Kidney (tissue), 14 donors: ENCODE results near the gene SEPTIN12. TPM values are rescaled to one million over a fixed set of nuclear protein-coding genes. Genes with fewer than 3 reads are reported as not detected.

ENCODE experiments used
- DNase-seq, 5 donors: peaks; one replicate each; pipeline ENCODE4 v3.0.0-alpha.2; 2013 to 2020
- FAIRE-seq: peaks from 2 replicates; lab custom pipeline; 2012; peaks lifted over from hg19 to GRCh38; lab: Jason Lieb, UNC
- H3K27ac ChIP-seq, 2 donors: one replicate each; pipeline ENCODE4 v1.7.0; 2013; ENCODE audit warnings: low read depth in 2 of 2, low read length in 2 of 2, inconsistent platforms in 1 of 2
- H3K27me3 ChIP-seq: one replicate; pipeline ENCODE4 v1.7.1; 2013; ENCODE audit warnings: low read length, inconsistent platforms; ENCODE audit not compliant: control insufficient read depth, insufficient read depth
- H3K36me3 ChIP-seq, 3 donors: one replicate each; pipeline versions ENCODE4 v1.7.0 to v1.7.1; 2013; ENCODE audit warnings: low read length in 3 of 3, control low read depth in 1 of 3, inconsistent platforms in 1 of 3; ENCODE audit not compliant: insufficient read depth in 3 of 3, control insufficient read depth in 2 of 3
- H3K4me1 ChIP-seq, 3 donors: one replicate each; pipeline versions ENCODE4 v1.7.0 to v1.7.1; 2013; ENCODE audit warnings: low read length in 3 of 3, inconsistent platforms in 1 of 3, low read depth in 1 of 3; ENCODE audit not compliant: control insufficient read depth in 2 of 3, insufficient read depth in 2 of 3
- H3K4me3 ChIP-seq, 3 donors: one replicate each; pipeline versions ENCODE4 v1.7.0 to v1.8.1; 2013; ENCODE audit warnings: low read length in 3 of 3, control low read depth in 1 of 3, inconsistent platforms in 1 of 3
- H3K9ac ChIP-seq, 3 donors: one replicate each; pipeline versions ENCODE4 v1.7.0 to v1.7.1; 2013; ENCODE audit warnings: low read length in 3 of 3, control low read depth in 1 of 3, inconsistent platforms in 1 of 3
- H3K9me3 ChIP-seq, 3 donors: one replicate each; pipeline versions ENCODE4 v1.7.0 to v1.7.1; 2013; ENCODE audit warnings: low read length in 3 of 3, control low read depth in 1 of 3, inconsistent platforms in 1 of 3; ENCODE audit not compliant: control insufficient read depth in 2 of 3, insufficient read depth in 1 of 3
- intact Hi-C: fragments of 100-400 bp; cut with DNase I; formaldehyde crosslinking; loops from one replicate; pipeline ENCODE4 v1.11.1; 2022
- polyA plus RNA-seq: library from polyadenylated mRNA; stranded (reverse); fragments of 350-450 nt; fragmentation: Illumina TruSeq; extraction: RNeasy Lipid Tissue Mini Kit (QIAGEN cat#74804); gene quantifications from one replicate; pipeline ENCODE4 v1.2.3, GENCODE V29; 2014; ENCODE audit warnings: low read depth, low replicate concordance; ENCODE audit not compliant: insufficient read depth
- total RNA-seq: library from RNA; stranded (reverse); fragmentation: NEBNext Ultra II Directional; extraction: Animal tissue kit (Norgen Biotek cat#: 25700); gene quantifications from one replicate; pipeline ENCODE4 v1.2.1, GENCODE V29; 2021
- TF ChIP-seq, protein P1 (sequence below): IDR thresholded peaks from 3 replicates; pipeline ENCODE4 v1.5.1; 2012; ENCODE audit warnings: mild to moderate bottlenecking, moderate library complexity, borderline replicate concordance; ENCODE audit not compliant: insufficient read depth; ENCODE audit errors: extremely low read depth
- donor health status: control.
- donor health status: control.
- donor health status: control.
- donor health status: control.
- donor health status: control.
- donor health status: DM: yes; HTN: yes; CAD: no.
- donor health status: Normal renal cell carcinoma (clear cell type).

The SEPTIN12 gene
- total and polyA plus RNA-seq, 2 donors from 2014 or later = not detected

DNA sequence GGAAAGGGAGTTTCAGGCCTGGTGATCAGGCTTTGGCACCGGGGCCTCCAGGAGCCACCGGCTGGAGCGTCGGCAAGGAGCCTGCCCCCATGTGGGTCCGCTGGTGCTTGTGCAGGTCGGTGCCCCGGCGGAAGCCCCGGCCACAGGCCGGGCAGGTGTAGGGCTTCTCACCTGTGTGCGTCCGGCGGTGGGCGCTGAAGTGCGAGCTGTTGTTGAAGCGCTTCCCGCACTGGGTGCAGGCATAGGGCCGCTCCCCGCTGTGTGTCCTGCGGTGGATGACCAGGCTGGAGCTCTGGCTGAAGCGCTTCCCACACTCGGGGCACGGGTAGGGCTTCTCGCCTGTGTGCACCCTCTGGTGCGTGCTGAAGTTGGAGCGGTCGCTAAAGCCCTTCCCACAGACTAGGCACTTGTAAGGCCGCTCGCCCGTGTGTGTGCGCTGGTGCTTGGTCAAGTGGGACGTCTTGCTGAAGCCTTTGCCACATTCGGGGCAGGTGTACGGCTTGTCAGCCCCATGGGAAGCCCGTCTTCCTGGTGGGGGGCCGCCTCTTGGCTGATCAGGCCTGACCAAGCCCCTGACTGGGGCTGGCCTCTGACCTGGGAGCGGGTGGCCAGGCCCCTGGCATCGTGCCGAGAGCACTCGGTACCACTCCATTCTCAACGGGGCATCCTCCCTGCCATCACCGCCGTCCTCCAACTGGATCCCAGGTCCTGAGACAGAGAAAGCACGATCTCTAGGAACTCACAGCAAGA lies 35.6 kb downstream of the SEPTIN12 start:
- TF ChIP-seq, protein P1, sequence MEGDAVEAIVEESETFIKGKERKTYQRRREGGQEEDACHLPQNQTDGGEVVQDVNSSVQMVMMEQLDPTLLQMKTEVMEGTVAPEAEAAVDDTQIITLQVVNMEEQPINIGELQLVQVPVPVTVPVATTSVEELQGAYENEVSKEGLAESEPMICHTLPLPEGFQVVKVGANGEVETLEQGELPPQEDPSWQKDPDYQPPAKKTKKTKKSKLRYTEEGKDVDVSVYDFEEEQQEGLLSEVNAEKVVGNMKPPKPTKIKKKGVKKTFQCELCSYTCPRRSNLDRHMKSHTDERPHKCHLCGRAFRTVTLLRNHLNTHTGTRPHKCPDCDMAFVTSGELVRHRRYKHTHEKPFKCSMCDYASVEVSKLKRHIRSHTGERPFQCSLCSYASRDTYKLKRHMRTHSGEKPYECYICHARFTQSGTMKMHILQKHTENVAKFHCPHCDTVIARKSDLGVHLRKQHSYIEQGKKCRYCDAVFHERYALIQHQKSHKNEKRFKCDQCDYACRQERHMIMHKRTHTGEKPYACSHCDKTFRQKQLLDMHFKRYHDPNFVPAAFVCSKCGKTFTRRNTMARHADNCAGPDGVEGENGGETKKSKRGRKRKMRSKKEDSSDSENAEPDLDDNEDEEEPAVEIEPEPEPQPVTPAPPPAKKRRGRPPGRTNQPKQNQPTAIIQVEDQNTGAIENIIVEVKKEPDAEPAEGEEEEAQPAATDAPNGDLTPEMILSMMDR = no peak
- Histone ChIP-seq H3K4me3 (no peak overlapping the region), H3K4me1 (no peaks in the 10 kb centered on the region), H3K36me3 (peaks cover 7 to 23% (median 21%) of the 10 kb centered on the region in 3 donors), H3K9ac (no peak overlapping the region), H3K27ac (no peak overlapping the region), H3K9me3 (peaks cover 0 to 2% (median 0%) of the 10 kb centered on the region in 3 donors), H3K27me3 (no peaks in the 10 kb centered on the region)
- intact Hi-C loops = no loop called here
- FAIRE-seq = no peak
- DNase-seq = no peak

DNA sequence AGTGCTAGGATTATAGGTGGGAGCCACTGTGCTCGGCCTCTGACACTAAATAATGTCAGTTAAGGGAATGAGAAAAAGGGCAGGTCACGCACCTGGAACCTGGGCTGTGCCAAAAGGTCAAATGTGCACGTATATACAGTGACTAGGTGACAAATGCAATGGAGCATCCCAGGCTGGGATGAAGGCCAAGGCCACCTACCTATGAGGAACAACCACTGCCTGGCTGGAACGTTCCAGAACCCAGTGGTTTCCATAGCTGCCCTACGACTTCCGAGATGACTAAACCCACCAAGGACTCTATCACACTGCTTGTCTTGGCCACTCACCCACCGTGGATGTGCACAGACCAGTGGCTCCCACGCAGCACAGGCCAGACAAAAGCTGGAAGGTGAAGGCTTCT lies 37.2 kb downstream of the SEPTIN12 start:
- FAIRE-seq = no peak

DNA sequence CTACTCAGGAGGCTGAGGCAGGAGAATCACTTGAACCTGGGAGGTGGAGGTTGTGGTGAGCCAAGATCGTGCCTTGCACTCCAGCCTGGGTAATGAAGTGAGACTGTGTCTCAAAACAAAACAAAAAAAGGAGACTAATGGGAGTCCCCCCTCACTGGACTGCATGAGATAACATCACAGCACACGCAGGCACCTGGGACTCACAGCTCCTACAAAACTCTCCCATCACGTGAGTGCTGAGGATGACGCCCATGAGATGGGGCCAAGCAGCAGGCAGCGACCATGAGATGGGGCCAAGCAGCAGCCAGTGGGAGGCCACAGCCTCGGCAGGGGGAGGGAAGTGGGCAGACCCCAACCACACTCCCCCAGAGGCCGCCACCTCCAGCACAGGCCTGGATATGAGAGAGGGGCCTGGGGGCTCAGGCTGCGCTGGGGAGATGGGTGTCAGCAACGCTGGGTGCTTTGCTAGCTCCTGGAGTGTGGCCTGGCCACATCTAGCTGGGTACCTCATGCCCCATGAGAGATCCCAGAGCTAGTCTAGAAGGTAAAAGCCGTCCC lies 38.4 kb downstream of the SEPTIN12 start:
- no peak for FAIRE-seq
- no peak overlapping the region for H3K27ac ChIP-seq
- H3K36me3 ChIP-seq = peaks cover 4 to 20% (median 14%) of the 10 kb centered on the region in 3 donors
- H3K9me3 ChIP-seq = no peaks in the 10 kb centered on the region
- no peaks in the 10 kb centered on the region for H3K4me1 ChIP-seq
- H3K4me3 ChIP-seq = no peak overlapping the region
- TF ChIP-seq, protein P1 = no peak
- H3K9ac ChIP-seq = no peak overlapping the region
- DNase-seq = no peak
- H3K27me3 ChIP-seq = no peaks in the 10 kb centered on the region
- intact Hi-C loops = no loop called here

More for the DNA sequence above, 37.2 kb downstream of the SEPTIN12 start:
- Histone ChIP-seq H3K36me3 (peaks cover 7 to 23% (median 20%) of the 10 kb centered on the region in 3 donors), H3K9me3 (peaks cover 0 to 2% (median 0%) of the 10 kb centered on the region in 3 donors), H3K9ac (no peak overlapping the region), H3K4me1 (no peaks in the 10 kb centered on the region), H3K4me3 (no peak overlapping the region), H3K27ac (no peak overlapping the region), H3K27me3 (no peaks in the 10 kb centered on the region)
- no peak for DNase-seq
- TF ChIP-seq, protein P1 = no peak
- intact Hi-C loops = no loop called here
